ENCODE results near the gene IFIT1B.

The IFIT1B gene

DNA sequence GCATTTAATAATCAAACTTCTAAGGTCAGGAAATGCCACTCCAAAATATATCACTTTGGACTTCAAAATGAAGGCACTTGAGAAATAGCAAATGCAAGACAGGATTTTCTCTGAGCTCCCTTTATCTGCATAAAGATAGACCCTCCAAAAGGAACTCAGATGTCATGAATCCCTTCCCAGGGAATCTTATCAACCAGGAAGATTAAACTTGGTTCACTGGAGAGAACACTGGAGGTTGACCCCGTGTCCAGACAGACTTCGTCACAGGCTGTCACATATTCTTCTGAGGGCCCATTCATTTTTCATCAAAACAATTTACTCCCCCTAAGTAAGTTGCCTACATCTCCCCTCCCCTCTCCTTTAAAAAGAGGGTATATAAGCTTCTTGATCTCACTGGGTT, 28.9 kb upstream of the IFIT1B start:
- TF ChIP-seq FOXP2 (optimal IDR thresholded peaks at IDR 0.05; ENCODE audit: borderline replicate concordance, extremely low read depth, extremely low read length, insufficient read depth), result no peak
- TF ChIP-seq POLR2AphosphoS5 (IDR thresholded peaks at IDR 0.05; ENCODE audit: low read depth, low read length), result no peak
- TF ChIP-seq SIN3A (IDR thresholded peaks at IDR 0.05; ENCODE audit: borderline replicate concordance, insufficient read depth, low read length), result no peak
- TF ChIP-seq, protein P1, sequence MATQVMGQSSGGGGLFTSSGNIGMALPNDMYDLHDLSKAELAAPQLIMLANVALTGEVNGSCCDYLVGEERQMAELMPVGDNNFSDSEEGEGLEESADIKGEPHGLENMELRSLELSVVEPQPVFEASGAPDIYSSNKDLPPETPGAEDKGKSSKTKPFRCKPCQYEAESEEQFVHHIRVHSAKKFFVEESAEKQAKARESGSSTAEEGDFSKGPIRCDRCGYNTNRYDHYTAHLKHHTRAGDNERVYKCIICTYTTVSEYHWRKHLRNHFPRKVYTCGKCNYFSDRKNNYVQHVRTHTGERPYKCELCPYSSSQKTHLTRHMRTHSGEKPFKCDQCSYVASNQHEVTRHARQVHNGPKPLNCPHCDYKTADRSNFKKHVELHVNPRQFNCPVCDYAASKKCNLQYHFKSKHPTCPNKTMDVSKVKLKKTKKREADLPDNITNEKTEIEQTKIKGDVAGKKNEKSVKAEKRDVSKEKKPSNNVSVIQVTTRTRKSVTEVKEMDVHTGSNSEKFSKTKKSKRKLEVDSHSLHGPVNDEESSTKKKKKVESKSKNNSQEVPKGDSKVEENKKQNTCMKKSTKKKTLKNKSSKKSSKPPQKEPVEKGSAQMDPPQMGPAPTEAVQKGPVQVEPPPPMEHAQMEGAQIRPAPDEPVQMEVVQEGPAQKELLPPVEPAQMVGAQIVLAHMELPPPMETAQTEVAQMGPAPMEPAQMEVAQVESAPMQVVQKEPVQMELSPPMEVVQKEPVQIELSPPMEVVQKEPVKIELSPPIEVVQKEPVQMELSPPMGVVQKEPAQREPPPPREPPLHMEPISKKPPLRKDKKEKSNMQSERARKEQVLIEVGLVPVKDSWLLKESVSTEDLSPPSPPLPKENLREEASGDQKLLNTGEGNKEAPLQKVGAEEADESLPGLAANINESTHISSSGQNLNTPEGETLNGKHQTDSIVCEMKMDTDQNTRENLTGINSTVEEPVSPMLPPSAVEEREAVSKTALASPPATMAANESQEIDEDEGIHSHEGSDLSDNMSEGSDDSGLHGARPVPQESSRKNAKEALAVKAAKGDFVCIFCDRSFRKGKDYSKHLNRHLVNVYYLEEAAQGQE (IDR thresholded peaks at IDR 0.05; ENCODE audit: insufficient read depth in 1 of 2, low read depth in 2 of 2, low read length in 2 of 2), result no peak
- TF ChIP-seq TAF1 (IDR thresholded peaks at IDR 0.05; ENCODE audit: borderline replicate concordance, insufficient read depth, low read length), result no peak

DNA sequence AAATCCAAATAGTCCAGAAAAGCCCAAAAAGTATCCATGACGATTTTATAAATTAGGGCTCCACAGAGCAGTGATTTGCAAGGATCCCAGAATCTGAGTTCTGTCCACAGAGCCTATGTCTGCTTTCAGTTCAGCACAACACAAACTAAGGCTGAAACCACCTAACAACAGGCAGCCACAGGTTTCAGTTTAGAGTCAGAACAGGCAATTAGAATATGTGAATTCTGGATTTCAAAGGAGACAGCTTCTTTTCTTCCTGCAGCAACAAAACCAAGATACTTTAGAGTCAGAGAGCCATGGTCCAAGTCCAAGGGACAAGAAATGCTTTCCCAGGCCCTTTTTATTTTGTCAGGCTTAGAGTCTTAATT, 26.5 kb upstream of the IFIT1B start:
- TF ChIP-seq POLR2AphosphoS5 (IDR thresholded peaks at IDR 0.05; ENCODE audit: low read depth, low read length), result no peak
- TF ChIP-seq, protein P1 (IDR thresholded peaks at IDR 0.05; ENCODE audit: insufficient read depth in 1 of 2, low read depth in 2 of 2, low read length in 2 of 2), result no peak
- no peak for TF ChIP-seq SIN3A (IDR thresholded peaks at IDR 0.05; ENCODE audit: borderline replicate concordance, insufficient read depth, low read length)
- TF ChIP-seq FOXP2 (optimal IDR thresholded peaks at IDR 0.05; ENCODE audit: borderline replicate concordance, extremely low read depth, extremely low read length, insufficient read depth), result no peak
- no peak for TF ChIP-seq TAF1 (IDR thresholded peaks at IDR 0.05; ENCODE audit: borderline replicate concordance, insufficient read depth, low read length)

DNA sequence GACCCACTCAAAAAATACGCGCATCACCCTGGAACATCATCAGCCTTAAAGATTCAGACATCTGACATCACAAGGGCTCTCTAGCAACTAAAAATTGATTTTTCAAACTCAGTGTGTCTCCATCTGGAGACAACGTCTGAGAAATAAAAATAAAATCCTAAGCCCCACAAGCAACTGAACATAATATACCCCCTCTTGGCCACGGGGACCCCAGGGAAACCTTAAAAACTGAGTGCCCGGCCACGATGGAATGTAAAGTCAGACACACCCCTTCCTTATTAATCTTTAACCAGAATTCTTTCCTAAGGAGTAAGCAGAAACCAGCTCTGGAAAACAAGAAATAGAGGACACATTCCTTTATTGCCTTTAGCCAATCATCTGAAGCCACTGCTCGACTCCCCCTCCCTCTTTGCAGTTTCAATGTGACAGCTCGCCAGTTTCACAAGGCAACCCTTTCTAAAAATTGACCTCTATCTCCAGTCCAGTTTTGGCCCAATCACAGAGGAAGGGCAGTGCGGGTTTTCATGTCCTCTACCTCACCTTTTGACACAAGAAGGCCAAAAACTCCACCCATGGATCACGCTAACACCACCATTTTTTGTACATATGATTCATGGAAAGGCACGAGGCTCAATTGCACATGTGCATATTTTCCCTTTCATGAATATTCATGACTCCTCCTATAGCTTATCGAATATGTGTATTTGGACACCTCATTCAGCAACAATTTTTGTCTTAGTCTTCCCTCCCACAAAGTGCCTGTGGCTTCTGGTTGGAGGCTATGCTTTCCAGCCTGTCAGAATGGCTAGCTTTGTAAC, 25.9 kb upstream of the IFIT1B start:
- no peak for TF ChIP-seq FOXP2 (optimal IDR thresholded peaks at IDR 0.05; ENCODE audit: borderline replicate concordance, extremely low read depth, extremely low read length, insufficient read depth)
- no peak for TF ChIP-seq TAF1 (IDR thresholded peaks at IDR 0.05; ENCODE audit: borderline replicate concordance, insufficient read depth, low read length)
- no peak for TF ChIP-seq POLR2AphosphoS5 (IDR thresholded peaks at IDR 0.05; ENCODE audit: low read depth, low read length)
- TF ChIP-seq, protein P1 (IDR thresholded peaks at IDR 0.05; ENCODE audit: insufficient read depth in 1 of 2, low read depth in 2 of 2, low read length in 2 of 2), result no peak
- TF ChIP-seq SIN3A (IDR thresholded peaks at IDR 0.05; ENCODE audit: borderline replicate concordance, insufficient read depth, low read length), result no peak

DNA sequence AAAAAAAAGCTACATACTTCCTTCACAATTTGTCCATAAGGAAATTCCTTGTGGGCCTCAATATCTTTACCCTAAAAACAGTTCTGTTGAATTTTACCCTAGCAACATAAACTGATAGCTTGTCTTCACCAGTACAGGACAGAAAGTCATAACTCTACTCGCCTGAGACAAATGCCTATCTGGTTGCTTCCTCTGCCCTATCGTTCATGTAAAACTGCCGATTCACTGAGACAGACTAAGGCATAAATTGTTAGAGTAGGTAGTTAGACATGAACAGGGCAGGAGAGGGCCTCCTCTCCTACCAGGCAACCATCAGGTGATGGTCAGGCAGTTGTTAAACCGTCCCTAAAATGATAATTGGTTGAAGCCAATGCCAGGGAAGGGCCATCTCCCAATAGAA, 25.1 kb upstream of the IFIT1B start:
- TF ChIP-seq FOXP2 (optimal IDR thresholded peaks at IDR 0.05; ENCODE audit: borderline replicate concordance, extremely low read depth, extremely low read length, insufficient read depth), result no peak

DNA sequence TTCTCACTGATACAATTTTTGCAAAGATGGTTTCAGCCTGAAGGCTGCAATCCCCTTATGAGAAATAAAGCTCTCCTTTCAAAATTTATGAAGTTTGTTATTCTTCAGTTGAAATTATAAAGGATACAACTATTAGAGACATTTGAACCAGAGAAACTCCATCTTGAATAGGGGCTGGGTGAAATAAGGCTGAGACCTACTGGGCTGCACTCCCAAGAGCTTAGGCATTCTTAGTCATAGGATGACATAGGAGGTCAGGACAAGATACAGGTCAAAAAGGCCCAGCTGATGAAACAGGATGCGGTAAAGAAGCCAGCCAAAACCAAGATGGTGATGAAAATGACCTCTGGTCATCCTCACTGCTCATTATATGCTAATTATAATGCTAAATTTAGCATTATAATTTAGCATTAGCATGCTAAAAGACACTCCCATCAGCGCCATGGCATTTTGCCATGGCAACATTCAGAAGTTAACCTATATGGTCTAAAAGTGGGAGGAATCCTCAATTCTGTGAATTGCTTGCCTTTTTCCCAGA, 22.4 kb upstream of the IFIT1B start:
- TF ChIP-seq, protein P1 (IDR thresholded peaks at IDR 0.05; ENCODE audit: insufficient read depth in 1 of 2, low read depth in 2 of 2, low read length in 2 of 2), result no peak
- TF ChIP-seq POLR2AphosphoS5 (IDR thresholded peaks at IDR 0.05; ENCODE audit: low read depth, low read length) (no peak), SIN3A (IDR thresholded peaks at IDR 0.05; ENCODE audit: borderline replicate concordance, insufficient read depth, low read length) (no peak), TAF1 (IDR thresholded peaks at IDR 0.05; ENCODE audit: borderline replicate concordance, insufficient read depth, low read length) (no peak), FOXP2 (optimal IDR thresholded peaks at IDR 0.05; ENCODE audit: borderline replicate concordance, extremely low read depth, extremely low read length, insufficient read depth) (no peak)

Data from PFSK-1 (cell line).